CD8-positive, alpha-beta memory T cell (primary cell): ENCODE data around the gene KIF6. TPM values are rescaled to one million over a fixed set of nuclear protein-coding genes. Genes with fewer than 3 reads are reported as not detected.

ENCODE experiments used
- CTCF ChIA-PET: fragments of 350-600 bp; sonication (Branson Sonifier 250); formaldehyde crosslinking; loops from one replicate; lab custom pipeline; 2021; ENCODE audit warnings: antibody characterized with exemption; lab: Charles Lee
- POLR2A ChIA-PET: fragments of 350-600 bp; sonication (Branson Sonifier 250); formaldehyde crosslinking; loops from one replicate; lab custom pipeline; 2021; ENCODE audit warnings: antibody characterized with exemption; lab: Charles Lee
- DNase-seq, 5 donors: peaks; one replicate each; pipeline versions ENCODE4 v3.0.0 to v3.0.0-alpha.2; 2020 to 2022; ENCODE audit warnings: mixed read lengths in 1 of 5
- H3K27ac ChIP-seq: one replicate; pipeline ENCODE4 v1.7.0; 2013; ENCODE audit warnings: low read depth, mild to moderate bottlenecking, low read length, moderate library complexity
- H3K27me3 ChIP-seq: 2 replicates; pipeline ENCODE4 v1.7.0; 2013; ENCODE audit warnings: low read length, mild to moderate bottlenecking; ENCODE audit not compliant: insufficient read depth, poor library complexity, severe bottlenecking
- H3K36me3 ChIP-seq: 2 replicates; pipeline ENCODE4 v1.7.0; 2013; ENCODE audit warnings: mild to moderate bottlenecking, low read length, moderate library complexity; ENCODE audit not compliant: insufficient read depth
- H3K4me1 ChIP-seq: 2 replicates; pipeline ENCODE4 v1.7.0; 2013; ENCODE audit warnings: mild to moderate bottlenecking, low read length, moderate library complexity; ENCODE audit not compliant: insufficient read depth
- H3K4me3 ChIP-seq: 2 replicates; pipeline ENCODE4 v1.7.0; 2013; ENCODE audit warnings: mild to moderate bottlenecking, low read length
- H3K9me3 ChIP-seq: 2 replicates; pipeline ENCODE4 v1.7.0; 2013; ENCODE audit warnings: mild to moderate bottlenecking, low read length
- H3K27ac Mint-ChIP-seq, 8 donors: one replicate each; pipeline ENCODE4 v1.8.0; 2020 to 2021; ENCODE audit warnings: mixed read lengths in 8 of 8, mild to moderate bottlenecking in 6 of 8, inconsistent platforms in 3 of 8, moderate library complexity in 3 of 8
- H3K27me3 Mint-ChIP-seq, 2 donors: one replicate each; pipeline ENCODE4 v1.8.0; 2020 to 2021; ENCODE audit warnings: mixed read lengths in 2 of 2, mild to moderate bottlenecking in 1 of 2, moderate library complexity in 1 of 2
- H3K36me3 Mint-ChIP-seq, 3 donors: one replicate each; pipeline ENCODE4 v1.8.0; 2020 to 2021; ENCODE audit warnings: mixed read lengths in 3 of 3, inconsistent platforms in 1 of 3, mild to moderate bottlenecking in 1 of 3
- H3K4me1 Mint-ChIP-seq, 3 donors: one replicate each; pipeline ENCODE4 v1.8.0; 2020 to 2021; ENCODE audit warnings: mixed read lengths in 3 of 3, inconsistent platforms in 1 of 3, mild to moderate bottlenecking in 1 of 3
- H3K4me3 Mint-ChIP-seq, 7 donors: one replicate each; pipeline ENCODE4 v1.8.0; 2020 to 2021; ENCODE audit warnings: mixed read lengths in 7 of 7, mild to moderate bottlenecking in 6 of 7, moderate library complexity in 4 of 7, inconsistent platforms in 2 of 7
- H3K9me3 Mint-ChIP-seq, 5 donors: one replicate each; pipeline ENCODE4 v1.8.0; 2020 to 2022; ENCODE audit warnings: mixed read lengths in 5 of 5, mild to moderate bottlenecking in 3 of 5, moderate library complexity in 2 of 5, inconsistent platforms in 1 of 5
- polyA plus RNA-seq: library from polyadenylated mRNA; unstranded; fragments of 300-500 nt; fragmentation: Illumina TruSeq; gene quantifications from one replicate; pipeline ENCODE4 v1.2.3, GENCODE V29; 2021
- total RNA-seq, 2 experiments: library from RNA; stranded (reverse); gene quantifications; one replicate each; pipeline ENCODE4 v1.2.3, GENCODE V29; 2021

The KIF6 gene
- total and polyA plus RNA-seq, 3 experiments from 2014 or later, result 0.22 TPM; not detected in 1

GRCh38 chr6:39543095-39543494 is 182.1 kb downstream of the KIF6 start:
- ChIA-PET POLR2A (no interaction called here), CTCF (no interaction called here)
- no peaks in the 10 kb centered on the region for H3K27me3 ChIP-seq
- no peak overlapping the region for H3K4me3 ChIP-seq
- Mint-ChIP-seq H3K4me3 (no peak overlapping the region), H3K36me3 (no peaks in the 10 kb centered on the region), H3K27me3 (peaks cover 0 to 11% of the 10 kb centered on the region in 2 donors), H3K9me3 (no peaks in the 10 kb centered on the region), H3K4me1 (no peaks in the 10 kb centered on the region), H3K27ac (no peak overlapping the region)
- no peak for DNase-seq
- no peaks in the 10 kb centered on the region for H3K36me3 ChIP-seq
- H3K4me1 ChIP-seq, result no peaks in the 10 kb centered on the region
- H3K27ac ChIP-seq, result no peak overlapping the region
- H3K9me3 ChIP-seq, result no peaks in the 10 kb centered on the region

GRCh38 chr6:39540454-39540853 is 184.8 kb downstream of the KIF6 start:
- Mint-ChIP-seq H3K4me3 (no peak overlapping the region), H3K4me1 (no peaks in the 10 kb centered on the region), H3K36me3 (no peaks in the 10 kb centered on the region), H3K27ac (no peak overlapping the region), H3K9me3 (no peaks in the 10 kb centered on the region), H3K27me3 (no peaks in the 10 kb centered on the region)
- Histone ChIP-seq H3K9me3 (no peaks in the 10 kb centered on the region), H3K4me3 (no peak overlapping the region), H3K27me3 (no peaks in the 10 kb centered on the region), H3K36me3 (no peaks in the 10 kb centered on the region), H3K27ac (no peak overlapping the region), H3K4me1 (no peaks in the 10 kb centered on the region)
- POLR2A ChIA-PET, result no interaction called here
- DNase-seq, result no peak
- CTCF ChIA-PET, result no interaction called here

- no peaks in the 10 kb centered on the region for H3K36me3 ChIP-seq
- H3K27ac ChIP-seq, result no peak overlapping the region
- Mint-ChIP-seq H3K27me3 (peaks cover 0 to 38% of the 10 kb centered on the region in 2 donors), H3K27ac (no peak overlapping the region), H3K4me1 (no peaks in the 10 kb centered on the region), H3K9me3 (no peaks in the 10 kb centered on the region), H3K36me3 (peaks cover 0 to 3% (median 0%) of the 10 kb centered on the region in 3 donors), H3K4me3 (no peak overlapping the region)
- ChIA-PET POLR2A (no interaction called here), CTCF (no interaction called here)
- H3K27me3 ChIP-seq, result no peaks in the 10 kb centered on the region
- no peak overlapping the region for H3K4me3 ChIP-seq
- H3K9me3 ChIP-seq, result no peaks in the 10 kb centered on the region
- no peak for DNase-seq
- H3K4me1 ChIP-seq, result no peaks in the 10 kb centered on the region
These were observed 194.9 kb downstream of the KIF6 start for GRCh38 chr6:39530201-39530759.

GRCh38 chr6:39527792-39528564 is 197.2 kb downstream of the KIF6 start:
- H3K36me3 ChIP-seq, result no peaks in the 10 kb centered on the region
- no peak overlapping the region for H3K4me3 ChIP-seq
- H3K27ac ChIP-seq, result no peak overlapping the region
- Mint-ChIP-seq H3K36me3 (peaks cover 0 to 3% (median 0%) of the 10 kb centered on the region in 3 donors), H3K4me3 (no peak overlapping the region), H3K9me3 (no peaks in the 10 kb centered on the region), H3K27me3 (peaks cover 3 to 38% of the 10 kb centered on the region in 2 donors), H3K4me1 (no peaks in the 10 kb centered on the region), H3K27ac (no peak overlapping the region)
- DNase-seq, result no peak
- H3K9me3 ChIP-seq, result no peaks in the 10 kb centered on the region
- ChIA-PET POLR2A (no interaction called here), CTCF (no interaction called here)
- H3K27me3 ChIP-seq, result no peaks in the 10 kb centered on the region
- H3K4me1 ChIP-seq, result no peaks in the 10 kb centered on the region

GRCh38 chr6:39524007-39524406 is 201.2 kb downstream of the KIF6 start:
- H3K27me3 Mint-ChIP-seq, result peaks cover 3 to 13% of the 10 kb centered on the region in 2 donors
- CTCF ChIA-PET, result no interaction called here
- H3K4me1 Mint-ChIP-seq, result no peaks in the 10 kb centered on the region

GRCh38 chr6:39521958-39522357 is 203.2 kb downstream of the KIF6 start:
- Mint-ChIP-seq H3K27ac (no peak overlapping the region), H3K4me3 (no peak overlapping the region), H3K27me3 (peaks cover 5 to 14% of the 10 kb centered on the region in 2 donors), H3K4me1 (no peaks in the 10 kb centered on the region), H3K36me3 (no peaks in the 10 kb centered on the region), H3K9me3 (no peaks in the 10 kb centered on the region)
- H3K4me1 ChIP-seq, result no peaks in the 10 kb centered on the region
- no peak for DNase-seq
- no peaks in the 10 kb centered on the region for H3K27me3 ChIP-seq
- POLR2A ChIA-PET, result no interaction called here
- no peaks in the 10 kb centered on the region for H3K9me3 ChIP-seq
- CTCF ChIA-PET, result no interaction called here
- H3K4me3 ChIP-seq, result no peak overlapping the region
- no peak overlapping the region for H3K27ac ChIP-seq
- no peaks in the 10 kb centered on the region for H3K36me3 ChIP-seq

More at GRCh38 chr6:39524007-39524406, 201.2 kb downstream of the KIF6 start:
- Mint-ChIP-seq H3K4me3 (no peak overlapping the region), H3K36me3 (no peaks in the 10 kb centered on the region), H3K27ac (no peak overlapping the region), H3K9me3 (no peaks in the 10 kb centered on the region)
- no peaks in the 10 kb centered on the region for H3K36me3 ChIP-seq
- POLR2A ChIA-PET, result no interaction called here
- no peak for DNase-seq
- no peak overlapping the region for H3K27ac ChIP-seq
- H3K4me1 ChIP-seq, result no peaks in the 10 kb centered on the region
- H3K9me3 ChIP-seq, result no peaks in the 10 kb centered on the region
- H3K27me3 ChIP-seq, result no peaks in the 10 kb centered on the region
- H3K4me3 ChIP-seq, result no peak overlapping the region

GRCh38 chr6:39520916-39521315 is 204.3 kb downstream of the KIF6 start:
- DNase-seq, result no peak
- Mint-ChIP-seq H3K9me3 (no peaks in the 10 kb centered on the region), H3K27me3 (peaks cover 5 to 8% of the 10 kb centered on the region in 2 donors), H3K27ac (no peak overlapping the region), H3K36me3 (no peaks in the 10 kb centered on the region), H3K4me3 (no peak overlapping the region), H3K4me1 (no peaks in the 10 kb centered on the region)
- H3K4me3 ChIP-seq, result no peak overlapping the region
- H3K9me3 ChIP-seq, result no peaks in the 10 kb centered on the region
- CTCF ChIA-PET, result no interaction called here
- POLR2A ChIA-PET, result no interaction called here
- no peaks in the 10 kb centered on the region for H3K36me3 ChIP-seq
- no peaks in the 10 kb centered on the region for H3K4me1 ChIP-seq
- no peaks in the 10 kb centered on the region for H3K27me3 ChIP-seq
- H3K27ac ChIP-seq, result no peak overlapping the region

- H3K36me3 ChIP-seq, result no peaks in the 10 kb centered on the region
- no peaks in the 10 kb centered on the region for H3K27me3 ChIP-seq
- no peak for DNase-seq
- H3K36me3 Mint-ChIP-seq, result no peaks in the 10 kb centered on the region
- no peak overlapping the region for H3K4me3 ChIP-seq
- ChIA-PET CTCF (no interaction called here), POLR2A (no interaction called here)
- H3K4me3 Mint-ChIP-seq, result no peak overlapping the region
- H3K27ac ChIP-seq, result no peak overlapping the region
- no peaks in the 10 kb centered on the region for H3K9me3 Mint-ChIP-seq
- H3K27ac Mint-ChIP-seq, result no peak overlapping the region
- H3K27me3 Mint-ChIP-seq, result peaks cover 6 to 8% of the 10 kb centered on the region in 2 donors
- no peaks in the 10 kb centered on the region for H3K4me1 Mint-ChIP-seq
- no peaks in the 10 kb centered on the region for H3K4me1 ChIP-seq
- H3K9me3 ChIP-seq, result no peaks in the 10 kb centered on the region
These were observed 204.8 kb downstream of the KIF6 start for GRCh38 chr6:39520411-39520810.
